Upper lobe of right lung (tissue), 1 donor: ENCODE measurements around the gene NMNAT3. TPM values are rescaled to one million over a fixed set of nuclear protein-coding genes. Genes with fewer than 3 reads are reported as not detected.

Source experiments
- ATAC-seq: fragments of 200-7000 bp; cut with Tn5 transposase; one replicate; pipeline ENCODE4 v1.9.1; 2020; ENCODE audit warnings: mild to moderate bottlenecking, moderate library complexity
- DNase-seq: peaks from one replicate; pipeline ENCODE4 v3.0.0-alpha.2; 2020
- H3K27ac ChIP-seq: fragments of 200-600 bp; one replicate; pipeline ENCODE4 v1.8.0; 2022
- H3K27me3 ChIP-seq: fragments of 200-600 bp; one replicate; pipeline ENCODE4 v1.8.0; 2022; ENCODE audit warnings: mild to moderate bottlenecking
- H3K36me3 ChIP-seq: fragments of 200-600 bp; one replicate; pipeline ENCODE4 v1.8.0; 2022
- H3K4me1 ChIP-seq: fragments of 200-600 bp; one replicate; pipeline ENCODE4 v1.8.0; 2022
- H3K4me3 ChIP-seq: fragments of 200-600 bp; one replicate; pipeline ENCODE4 v1.8.0; 2022; ENCODE audit warnings: mild to moderate bottlenecking
- H3K9me3 ChIP-seq: fragments of 200-600 bp; one replicate; pipeline ENCODE4 v1.8.0; 2022
- CTCF ChIP-seq: fragments of 200-600 bp; IDR thresholded peaks from one replicate; pipeline ENCODE4 v1.8.0; 2022; ENCODE audit warnings: antibody characterized with exemption
- intact Hi-C: fragments of 100-400 bp; cut with DNase I; formaldehyde crosslinking; loops from one replicate; pipeline ENCODE4 v1.11.0; 2022
- total RNA-seq: library from RNA; stranded (reverse); fragmentation: NEBNext Ultra II Directional; extraction: Animal tissue kit (Norgen Biotek cat#: 25700); gene quantifications from one replicate; pipeline ENCODE4 v1.2.1, GENCODE V29; 2021
- donor health status: DM: no; HTN: yes; CAD: no; lungs with severe emphysema.

NMNAT3 gene
- total RNA-seq, 1 donor from 2014 or later: 4.6 TPM

- no peak overlapping the region for H3K4me3 ChIP-seq
- no peak overlapping the region for H3K27ac ChIP-seq
- no peak for ATAC-seq
Measured at GRCh38 chr3:139577909-139578308, 99.9 kb downstream of the NMNAT3 start.

GRCh38 chr3:139577346-139577745 is 100.4 kb downstream of the NMNAT3 start:
- no peak overlapping the region for H3K27ac ChIP-seq
- no peaks in the 10 kb centered on the region for H3K9me3 ChIP-seq
- H3K4me3 ChIP-seq: no peak overlapping the region
- intact Hi-C loops: no loop called here
- DNase-seq (no peak), ATAC-seq (no peak)
- H3K36me3 ChIP-seq: no peaks in the 10 kb centered on the region
- H3K27me3 ChIP-seq: no peaks in the 10 kb centered on the region
- peaks cover 24% of the 10 kb centered on the region for H3K4me1 ChIP-seq
- no peak for TF ChIP-seq CTCF

More at GRCh38 chr3:139577909-139578308, 99.9 kb downstream of the NMNAT3 start:
- Histone ChIP-seq H3K27me3 (no peaks in the 10 kb centered on the region), H3K36me3 (no peaks in the 10 kb centered on the region), H3K4me1 (peaks cover 19% of the 10 kb centered on the region), H3K9me3 (no peaks in the 10 kb centered on the region)
- intact Hi-C loops: no loop called here
- no peak for TF ChIP-seq CTCF
- DNase-seq: no peak

- Histone ChIP-seq H3K4me1 (peaks cover 27% of the 10 kb centered on the region), H3K9me3 (no peaks in the 10 kb centered on the region), H3K27ac (no peak overlapping the region), H3K27me3 (no peaks in the 10 kb centered on the region), H3K4me3 (no peak overlapping the region), H3K36me3 (no peaks in the 10 kb centered on the region)
- intact Hi-C loops: no loop called here
- ATAC-seq (peak; percentile 12), DNase-seq (no peak)
- TF ChIP-seq CTCF: no peak
Measured at GRCh38 chr3:139574026-139574947, 103.5 kb downstream of the NMNAT3 start.

GRCh38 chr3:139572847-139573672 is 104.7 kb downstream of the NMNAT3 start:
- TF ChIP-seq CTCF: no peak
- H3K36me3 ChIP-seq: no peaks in the 10 kb centered on the region
- DNase-seq (no peak), ATAC-seq (peak; percentile 74)
- intact Hi-C loops: no loop called here
- peaks cover 27% of the 10 kb centered on the region for H3K4me1 ChIP-seq
- H3K4me3 ChIP-seq: no peak overlapping the region
- H3K27me3 ChIP-seq: no peaks in the 10 kb centered on the region
- no peak overlapping the region for H3K27ac ChIP-seq
- H3K9me3 ChIP-seq: no peaks in the 10 kb centered on the region

GRCh38 chr3:139571711-139572110 is 106.1 kb downstream of the NMNAT3 start:
- Histone ChIP-seq H3K27me3 (no peaks in the 10 kb centered on the region), H3K27ac (no peak overlapping the region), H3K4me1 (peaks cover 27% of the 10 kb centered on the region), H3K36me3 (no peaks in the 10 kb centered on the region), H3K9me3 (no peaks in the 10 kb centered on the region), H3K4me3 (no peak overlapping the region)
- intact Hi-C loops: no loop called here
- TF ChIP-seq CTCF: no peak
- no peak for DNase-seq
- peak; percentile 24 for ATAC-seq
